Measurements from ENCODE around the gene C19orf47.

Gene C19orf47

DNA sequence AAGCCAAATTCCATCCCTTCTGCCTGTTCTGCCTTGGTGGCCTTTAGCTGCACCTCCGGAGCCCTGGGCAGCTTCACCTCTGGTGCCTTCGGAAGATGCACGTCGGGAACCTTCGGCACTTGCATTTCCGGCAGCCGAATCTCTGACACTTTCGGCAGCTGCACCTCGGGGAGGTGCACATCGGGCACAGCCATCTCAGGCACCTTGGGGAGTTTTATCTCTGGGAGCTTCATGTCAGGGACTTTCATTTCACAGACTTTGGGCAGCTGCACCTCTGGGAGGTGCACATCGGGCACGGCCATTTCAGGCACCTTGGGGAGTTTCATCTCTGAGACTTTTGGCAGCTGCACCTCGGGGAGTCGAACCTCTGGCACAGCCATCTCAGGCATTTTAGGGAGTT lies 47.8 kb upstream of the C19orf47 start:
- DNase-seq: peak; percentile 40
- Histone ChIP-seq H3K79me2 (ENCODE audit: low read length) (no peaks in the 10 kb centered on the region), H3F3A (ENCODE audit: insufficient read depth, low read length) (peaks cover 7% of the 10 kb centered on the region; the same call in 1 of the 2 replicates), H3K36me3 (replicated peaks; ENCODE audit: insufficient read depth, low read length) (no peaks in the 10 kb centered on the region), H3K4me2 (ENCODE audit: low read depth, low read length) (peak overlapping the region; percentile 70), H3K4me1 (ENCODE audit: low read length) (no peaks in the 10 kb centered on the region), H3K4me3 (ENCODE audit: low read length) (peak overlapping the region; percentile 33), H3K27me3 (replicated peaks; ENCODE audit: insufficient read depth, low read length) (peaks cover 46% of the 10 kb centered on the region), H3K27ac (ENCODE audit: low read length) (no peak overlapping the region), H2AFZ (ENCODE audit: low read length) (peak overlapping the region; percentile 35), H3K9me2 (replicated peaks; ENCODE audit: insufficient read depth, low read length) (no peaks in the 10 kb centered on the region), H4K20me1 (ENCODE audit: insufficient read depth, low read length) (no peaks in the 10 kb centered on the region), H3K9me3 (replicated peaks; ENCODE audit: insufficient read depth, low read length) (no peaks in the 10 kb centered on the region), H3K9ac (ENCODE audit: low read length) (no peak overlapping the region)
- TF ChIP-seq EZH2 (optimal IDR thresholded peaks at IDR 0.05; ENCODE audit: low read depth, low read length) (no peak), EZH2phosphoT487 (IDR thresholded peaks at IDR 0.05; ENCODE audit: low read length) (no peak)
- TF ChIP-seq, protein P1, sequence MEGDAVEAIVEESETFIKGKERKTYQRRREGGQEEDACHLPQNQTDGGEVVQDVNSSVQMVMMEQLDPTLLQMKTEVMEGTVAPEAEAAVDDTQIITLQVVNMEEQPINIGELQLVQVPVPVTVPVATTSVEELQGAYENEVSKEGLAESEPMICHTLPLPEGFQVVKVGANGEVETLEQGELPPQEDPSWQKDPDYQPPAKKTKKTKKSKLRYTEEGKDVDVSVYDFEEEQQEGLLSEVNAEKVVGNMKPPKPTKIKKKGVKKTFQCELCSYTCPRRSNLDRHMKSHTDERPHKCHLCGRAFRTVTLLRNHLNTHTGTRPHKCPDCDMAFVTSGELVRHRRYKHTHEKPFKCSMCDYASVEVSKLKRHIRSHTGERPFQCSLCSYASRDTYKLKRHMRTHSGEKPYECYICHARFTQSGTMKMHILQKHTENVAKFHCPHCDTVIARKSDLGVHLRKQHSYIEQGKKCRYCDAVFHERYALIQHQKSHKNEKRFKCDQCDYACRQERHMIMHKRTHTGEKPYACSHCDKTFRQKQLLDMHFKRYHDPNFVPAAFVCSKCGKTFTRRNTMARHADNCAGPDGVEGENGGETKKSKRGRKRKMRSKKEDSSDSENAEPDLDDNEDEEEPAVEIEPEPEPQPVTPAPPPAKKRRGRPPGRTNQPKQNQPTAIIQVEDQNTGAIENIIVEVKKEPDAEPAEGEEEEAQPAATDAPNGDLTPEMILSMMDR (IDR thresholded peaks at IDR 0.05; ENCODE audit: low read length): no peak

DNA sequence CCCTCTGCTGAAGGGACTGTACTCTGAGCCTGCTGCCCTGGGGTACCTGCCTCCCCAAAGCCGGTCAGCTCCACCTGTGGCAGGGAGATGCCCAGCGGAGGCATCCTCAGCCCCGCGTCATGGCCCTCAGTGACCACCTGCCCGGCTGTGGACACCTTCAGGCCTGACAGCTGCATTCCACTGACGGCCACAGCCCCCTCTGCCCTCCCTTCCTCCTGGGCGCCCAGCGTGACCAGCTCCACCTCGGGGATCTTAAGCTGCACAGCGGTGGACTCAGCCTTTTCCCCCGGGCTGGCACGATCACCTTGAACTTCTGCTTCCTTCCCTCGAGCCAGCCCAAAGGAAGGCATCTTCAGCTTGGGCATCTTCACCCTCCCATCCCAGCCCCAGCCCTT lies 46.6 kb upstream of the C19orf47 start:
- no peaks in the 10 kb centered on the region for H3K79me2 ChIP-seq (ENCODE audit: low read length)
- no peak overlapping the region for H3K4me2 ChIP-seq (ENCODE audit: low read depth, low read length)
- H3K4me3 ChIP-seq (ENCODE audit: low read length): no peak overlapping the region
- H2AFZ ChIP-seq (ENCODE audit: low read length): no peak overlapping the region
- H3K9me3 ChIP-seq (replicated peaks; ENCODE audit: insufficient read depth, low read length): no peaks in the 10 kb centered on the region
- no peak overlapping the region for H3K27ac ChIP-seq (ENCODE audit: low read length)
- H3K4me1 ChIP-seq (ENCODE audit: low read length): no peaks in the 10 kb centered on the region
- no peak overlapping the region for H3K9ac ChIP-seq (ENCODE audit: low read length)
- TF ChIP-seq, protein P1 (IDR thresholded peaks at IDR 0.05; ENCODE audit: low read length): no peak
- TF ChIP-seq EZH2 (optimal IDR thresholded peaks at IDR 0.05; ENCODE audit: low read depth, low read length): no peak
- no peak for TF ChIP-seq EZH2phosphoT487 (IDR thresholded peaks at IDR 0.05; ENCODE audit: low read length)
- H3K9me2 ChIP-seq (replicated peaks; ENCODE audit: insufficient read depth, low read length): no peaks in the 10 kb centered on the region
- peaks cover 7% of the 10 kb centered on the region; the same call in 1 of the 2 replicates for H3F3A ChIP-seq (ENCODE audit: insufficient read depth, low read length)
- H3K27me3 ChIP-seq (replicated peaks; ENCODE audit: insufficient read depth, low read length): peaks cover 46% of the 10 kb centered on the region
- no peaks in the 10 kb centered on the region for H3K36me3 ChIP-seq (replicated peaks; ENCODE audit: insufficient read depth, low read length)
- H4K20me1 ChIP-seq (ENCODE audit: insufficient read depth, low read length): no peaks in the 10 kb centered on the region
- DNase-seq: no peak

DNA sequence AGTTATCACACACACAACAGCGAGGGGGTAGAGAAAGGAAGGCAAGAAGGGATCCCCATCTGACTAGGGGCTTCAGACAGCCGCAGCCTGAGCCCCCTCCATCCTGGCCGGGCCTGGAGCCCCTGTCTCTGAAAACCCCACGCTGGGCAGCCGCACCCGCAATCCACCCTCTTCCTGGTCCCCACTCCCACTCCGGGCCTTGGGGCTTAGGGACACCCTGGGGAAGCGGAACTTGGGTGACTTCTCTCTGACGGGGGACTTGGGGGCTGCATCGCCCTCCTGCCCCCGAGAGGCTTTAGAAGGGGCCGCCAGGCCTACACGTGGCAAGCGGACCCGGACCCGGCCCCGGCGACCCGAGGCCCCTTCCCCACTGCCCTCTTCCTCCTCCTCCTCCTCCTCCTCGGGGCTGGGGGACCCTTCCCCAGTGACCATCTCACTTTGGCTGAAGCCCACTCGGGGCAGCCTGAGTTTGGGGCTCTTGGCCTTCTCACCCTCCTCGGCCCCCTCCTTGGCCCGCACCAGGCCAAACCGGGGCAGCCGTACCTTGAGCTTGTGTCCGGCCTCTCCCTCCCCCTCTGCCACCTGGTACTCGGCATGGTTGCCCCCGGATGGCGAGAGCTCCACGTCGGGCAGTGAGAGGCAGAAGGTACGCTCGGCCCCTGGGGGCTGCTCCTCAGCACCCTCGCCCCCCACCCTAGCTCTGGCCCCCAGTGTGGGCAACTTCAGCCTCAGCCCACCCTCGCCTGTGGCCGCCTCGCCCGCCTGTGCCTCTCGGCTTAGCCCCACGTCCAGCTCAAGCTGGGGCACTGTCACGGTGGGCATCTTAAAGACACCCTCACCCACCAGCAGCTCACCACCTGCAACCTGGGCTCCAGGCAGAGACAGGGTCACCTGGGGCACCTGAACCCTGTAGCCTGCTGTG lies 46.0 kb upstream of the C19orf47 start:
- no peak overlapping the region for H3K27ac ChIP-seq (ENCODE audit: low read length)
- H3K36me3 ChIP-seq (replicated peaks; ENCODE audit: insufficient read depth, low read length): no peaks in the 10 kb centered on the region
- H4K20me1 ChIP-seq (ENCODE audit: insufficient read depth, low read length): no peaks in the 10 kb centered on the region
- TF ChIP-seq, protein P1 (IDR thresholded peaks at IDR 0.05; ENCODE audit: low read length): no peak
- TF ChIP-seq EZH2phosphoT487 (IDR thresholded peaks at IDR 0.05; ENCODE audit: low read length) (no peak), EZH2 (optimal IDR thresholded peaks at IDR 0.05; ENCODE audit: low read depth, low read length) (no peak)
- H3K27me3 ChIP-seq (replicated peaks; ENCODE audit: insufficient read depth, low read length): peaks cover 46% of the 10 kb centered on the region
- no peak for DNase-seq
- peaks cover 7% of the 10 kb centered on the region; the same call in 1 of the 2 replicates for H3F3A ChIP-seq (ENCODE audit: insufficient read depth, low read length)
- no peaks in the 10 kb centered on the region for H3K4me1 ChIP-seq (ENCODE audit: low read length)
- H3K79me2 ChIP-seq (ENCODE audit: low read length): no peaks in the 10 kb centered on the region
- H3K4me2 ChIP-seq (ENCODE audit: low read depth, low read length): no peak overlapping the region
- no peaks in the 10 kb centered on the region for H3K9me2 ChIP-seq (replicated peaks; ENCODE audit: insufficient read depth, low read length)
- no peak overlapping the region for H3K4me3 ChIP-seq (ENCODE audit: low read length)
- H3K9me3 ChIP-seq (replicated peaks; ENCODE audit: insufficient read depth, low read length): no peaks in the 10 kb centered on the region
- H2AFZ ChIP-seq (ENCODE audit: low read length): no peak overlapping the region
- no peak overlapping the region for H3K9ac ChIP-seq (ENCODE audit: low read length)
